Heart left ventricle (tissue), 13 donors: ENCODE results near the gene GRK5.
A peak's percentile ranks its signal among the peaks of the same experiment; 100 is the strongest.

Experiments used
- CTCF ChIP-seq, 12 donors: fragments of 200-600 bp; sonication (generic) in 4 of 12; IDR thresholded peaks; one replicate each; pipeline versions ENCODE4 v1.5.0 to v1.8.0; 2018 to 2022; ENCODE audit warnings: antibody characterized with exemption in 12 of 12, mild to moderate bottlenecking in 5 of 12
- POLR2A ChIP-seq, 2 donors: fragments of 450-650 bp; IDR thresholded peaks; one replicate each; pipeline ENCODE4 v1.6.1; 2017; ENCODE audit warnings: antibody characterized with exemption in 2 of 2, mild to moderate bottlenecking in 2 of 2, moderate library complexity in 2 of 2
- donor health status: ischemic (EF 13 %, LVEDD 7.1; RV severe dilation, severe dysfunction).
- donor health status: DM: no; HTN: yes; CAD: no.
- donor health status: DM: no; HTN: no; CAD: no.
- donor health status: ischemic (EF 25% LVEDD 6.9; RV normal size, moderate dysfunction).
- donor health status: ischemic (EF 25% LVEDD 5.7; RV mildly dilated, moderate dysfunction).
- donor health status: ischemic (EF 35%, LVEDD 5.7; RV mildly dilated, moderate dysfunction).
- donor health status: nonischemic (EF 11% LVEDD 7.7; RV severe dilation, severe dysfunction).
- donor health status: DM: yes; HTN: yes; CAD: no.
- donor health status: PGD.
- donor health status: ischemic (EF 29% LVEDD 5.4; RV normal size, mild dysfunction).
- donor health status: nonischemic (EF 23%, LVEDD 6.1; RV moderate dilation, normal function).

GRCh38 chr10:119165171-119166117, 41.9 kb upstream of the GRK5 start, which contains the start of gene SFXN4:
- TF ChIP-seq CTCF (IDR thresholded peaks at IDR 0.05) (peak in 5 of 12 donors; percentile 11 to 37 (median 17)), POLR2A (IDR thresholded peaks at IDR 0.05) (peak in 1 of 2 donors; percentile 67)
